Lower leg skin (tissue), 3 donors: ENCODE results near the gene MDM2.

Source experiments
- CTCF ChIP-seq, 3 donors: fragments of 450-650 bp; IDR thresholded peaks; one replicate each; pipeline ENCODE4 v1.5.1; 2016; ENCODE audit warnings: antibody characterized with exemption in 3 of 3, mild to moderate bottlenecking in 3 of 3, moderate library complexity in 2 of 3
- POLR2A ChIP-seq, 2 donors: fragments of 450-650 bp; IDR thresholded peaks; one replicate each; pipeline ENCODE4 v1.6.1; 2016 to 2017; ENCODE audit warnings: antibody characterized with exemption in 2 of 2, mild to moderate bottlenecking in 1 of 2, moderate library complexity in 1 of 2

GRCh38 chr12:68896881-68897540, 89.0 kb downstream of the MDM2 start:
- no peak for TF ChIP-seq CTCF (IDR thresholded peaks at IDR 0.05)
- no peak for TF ChIP-seq POLR2A (IDR thresholded peaks at IDR 0.05)
